HG03442 (cell line): ENCODE results near the gene NADK2.

Experiments used
- ATAC-seq: cut with Tn5 transposase; IDR thresholded peaks from one replicate; pipeline ENCODE4 v1.9.1; 2021; ENCODE audit warnings: mild to moderate bottlenecking, moderate library complexity; ENCODE audit not compliant: unreplicated experiment

The NADK2 gene

GRCh38 chr5:36164461-36164860, 77.3 kb downstream of the NADK2 start:
- ATAC-seq: no peak

- no peak for ATAC-seq
Measured at GRCh38 chr5:36162810-36163486, 78.8 kb downstream of the NADK2 start.

GRCh38 chr5:36161361-36161760, 80.4 kb downstream of the NADK2 start:
- no peak for ATAC-seq

- ATAC-seq: no peak
Measured at GRCh38 chr5:36160617-36161016, 81.1 kb downstream of the NADK2 start.

- no peak for ATAC-seq
Measured at GRCh38 chr5:36158144-36158543, 83.6 kb downstream of the NADK2 start.

- no peak for ATAC-seq
Measured at GRCh38 chr5:36156619-36157018, 85.1 kb downstream of the NADK2 start.

- no peak for ATAC-seq
Measured at GRCh38 chr5:36156121-36156601, 85.6 kb downstream of the NADK2 start.

GRCh38 chr5:36155291-36155690, 86.4 kb downstream of the NADK2 start:
- no peak for ATAC-seq

GRCh38 chr5:36153726-36154125, 88.0 kb downstream of the NADK2 start:
- ATAC-seq: no peak

- no peak for ATAC-seq
Measured at GRCh38 chr5:36153298-36153677, 88.4 kb downstream of the NADK2 start.

- no peak for ATAC-seq
Measured at GRCh38 chr5:36152324-36153297, 89.1 kb downstream of the NADK2 start.

GRCh38 chr5:36151434-36152323, 90.0 kb downstream of the NADK2 start, which contains the start of the genes LMBRD2 and SKP2:
LMBRD2 (minus strand) TSS chr5:36151887; CDS start chr5:36143349, 8,538 bp downstream.
SKP2 (plus strand) TSS chr5:36152111; CDS start chr5:36152263, 152 bp downstream.
- ATAC-seq: peak; percentile 98

GRCh38 chr5:36150676-36151433, 90.9 kb downstream of the NADK2 start:
- peak; percentile 33 for ATAC-seq

GRCh38 chr5:36147681-36148080, 94.0 kb downstream of the NADK2 start:
- ATAC-seq: no peak

- no peak for ATAC-seq
Measured at GRCh38 chr5:36146390-36146789, 95.3 kb downstream of the NADK2 start.

GRCh38 chr5:36145311-36145710, 96.4 kb downstream of the NADK2 start:
- ATAC-seq: no peak
